Hippocampal formation (tissue), 2 donors: Measurements from ENCODE around the gene KREMEN1.

Experiments
- DNase-seq, 2 donors: peaks; one replicate each; lab custom pipeline; 2025; lab: John Stamatoyannopoulos, UW

Gene KREMEN1

GRCh38 chr22:29207562-29208501 is 135.0 kb downstream of the KREMEN1 start:
- no peak for DNase-seq

- no peak for DNase-seq
Observed at GRCh38 chr22:29208502-29208862, 135.6 kb downstream of the KREMEN1 start.

- no peak for DNase-seq
Observed at GRCh38 chr22:29208879-29209623, 136.2 kb downstream of the KREMEN1 start.

GRCh38 chr22:29209624-29209929 is 136.7 kb downstream of the KREMEN1 start:
- DNase-seq, result no peak

- no peak for DNase-seq
Observed at GRCh38 chr22:29211066-29211465, 138.2 kb downstream of the KREMEN1 start.

- no peak for DNase-seq
Observed at GRCh38 chr22:29211466-29211865, 138.6 kb downstream of the KREMEN1 start.

- no peak for DNase-seq
Observed at GRCh38 chr22:29212743-29213142, 139.9 kb downstream of the KREMEN1 start.

GRCh38 chr22:29213493-29213892 is 140.7 kb downstream of the KREMEN1 start:
- DNase-seq, result no peak

GRCh38 chr22:29214232-29214631 is 141.4 kb downstream of the KREMEN1 start:
- DNase-seq, result no peak

- DNase-seq, result no peak
Observed at GRCh38 chr22:29215012-29215860, 142.4 kb downstream of the KREMEN1 start.

- DNase-seq, result no peak
Observed at GRCh38 chr22:29216011-29216872, 143.4 kb downstream of the KREMEN1 start.

GRCh38 chr22:29216873-29217666 is 144.2 kb downstream of the KREMEN1 start:
- peak in 1 of 2 donors; percentile 54 for DNase-seq
